HG02610 (cell line): ENCODE results near the gene IL17RE.
"Not testable (repeated sequence)": the region's sequence is repeated elsewhere in the genome, so short reads cannot be mapped to it uniquely, and the experiment has no call there.

Experiments
- ATAC-seq: cut with Tn5 transposase; IDR thresholded peaks from one replicate; pipeline ENCODE4 v1.9.1; 2021; ENCODE audit warnings: mild to moderate bottlenecking, moderate library complexity; ENCODE audit not compliant: unreplicated experiment

IL17RE gene

GRCh38 chr3:9932843-9933560, 30.4 kb downstream of the IL17RE start:
- peak; percentile 71 for ATAC-seq

- ATAC-seq: peak; percentile 89
These were observed 31.1 kb downstream of the IL17RE start, which contains the start of gene CRELD1 for GRCh38 chr3:9933561-9934234. Gene CRELD1 (plus strand): TSS chr3:9933834. CDS start chr3:9934439, 605 bp downstream.

- no peak for ATAC-seq
These were observed 31.6 kb downstream of the IL17RE start for GRCh38 chr3:9934235-9934621.

GRCh38 chr3:9934993-9935392, 32.3 kb downstream of the IL17RE start:
- ATAC-seq: no peak

- ATAC-seq: no peak
These were observed 33.4 kb downstream of the IL17RE start for GRCh38 chr3:9935966-9936510.

GRCh38 chr3:9937486-9938238, 35.0 kb downstream of the IL17RE start:
- ATAC-seq: no peak

GRCh38 chr3:9938966-9939365, 36.3 kb downstream of the IL17RE start:
- no peak for ATAC-seq

- ATAC-seq: not testable (repeated sequence)
These were observed 37.3 kb downstream of the IL17RE start for GRCh38 chr3:9939906-9940305.

- ATAC-seq: no peak
These were observed 38.1 kb downstream of the IL17RE start for GRCh38 chr3:9940746-9941145.

GRCh38 chr3:9942164-9942563, 39.5 kb downstream of the IL17RE start:
- ATAC-seq: no peak

- no peak for ATAC-seq
These were observed 40.5 kb downstream of the IL17RE start for GRCh38 chr3:9942934-9943690.

GRCh38 chr3:9944271-9944670, 41.6 kb downstream of the IL17RE start:
- no peak for ATAC-seq

- ATAC-seq: no peak
These were observed 42.7 kb downstream of the IL17RE start for GRCh38 chr3:9945358-9945757.

- no peak for ATAC-seq
These were observed 43.7 kb downstream of the IL17RE start for GRCh38 chr3:9946112-9947024.

GRCh38 chr3:9947025-9947995, 44.7 kb downstream of the IL17RE start:
- ATAC-seq: no peak

GRCh38 chr3:9948586-9948985, 45.9 kb downstream of the IL17RE start:
- ATAC-seq: no peak

- no peak for ATAC-seq
These were observed 46.5 kb downstream of the IL17RE start for GRCh38 chr3:9949115-9949514.

- ATAC-seq: no peak
These were observed 47.0 kb downstream of the IL17RE start for GRCh38 chr3:9949626-9950025.
